Fibroblast of pulmonary artery (primary cell): ENCODE measurements around the gene CHMP6.
"Not testable (repeated sequence)": the region's sequence is repeated elsewhere in the genome, so short reads cannot be mapped to it uniquely, and the experiment has no call there.

Experiments used
- DNase-seq: peaks from one replicate; pipeline ENCODE4 v3.0.0-alpha.2; 2010; ENCODE audit warnings: low read depth
- H3K4me3 ChIP-seq: replicated peaks from 2 replicates; pipeline ENCODE4 v1.5.1; 2011; ENCODE audit warnings: low read depth, mild to moderate bottlenecking, control low read depth, low read length, moderate library complexity
- TF ChIP-seq, protein P1 (sequence below): IDR thresholded peaks from 2 replicates; pipeline ENCODE4 v1.5.1; 2011; ENCODE audit warnings: mild to moderate bottlenecking, control low read depth, low read length, inconsistent platforms; ENCODE audit errors: missing control alignments

Gene CHMP6

GRCh38 chr17:81029859-81030258, 38.2 kb downstream of the CHMP6 start:
- TF ChIP-seq, protein P1, sequence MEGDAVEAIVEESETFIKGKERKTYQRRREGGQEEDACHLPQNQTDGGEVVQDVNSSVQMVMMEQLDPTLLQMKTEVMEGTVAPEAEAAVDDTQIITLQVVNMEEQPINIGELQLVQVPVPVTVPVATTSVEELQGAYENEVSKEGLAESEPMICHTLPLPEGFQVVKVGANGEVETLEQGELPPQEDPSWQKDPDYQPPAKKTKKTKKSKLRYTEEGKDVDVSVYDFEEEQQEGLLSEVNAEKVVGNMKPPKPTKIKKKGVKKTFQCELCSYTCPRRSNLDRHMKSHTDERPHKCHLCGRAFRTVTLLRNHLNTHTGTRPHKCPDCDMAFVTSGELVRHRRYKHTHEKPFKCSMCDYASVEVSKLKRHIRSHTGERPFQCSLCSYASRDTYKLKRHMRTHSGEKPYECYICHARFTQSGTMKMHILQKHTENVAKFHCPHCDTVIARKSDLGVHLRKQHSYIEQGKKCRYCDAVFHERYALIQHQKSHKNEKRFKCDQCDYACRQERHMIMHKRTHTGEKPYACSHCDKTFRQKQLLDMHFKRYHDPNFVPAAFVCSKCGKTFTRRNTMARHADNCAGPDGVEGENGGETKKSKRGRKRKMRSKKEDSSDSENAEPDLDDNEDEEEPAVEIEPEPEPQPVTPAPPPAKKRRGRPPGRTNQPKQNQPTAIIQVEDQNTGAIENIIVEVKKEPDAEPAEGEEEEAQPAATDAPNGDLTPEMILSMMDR: no peak
- no peak for DNase-seq

GRCh38 chr17:81030312-81030711, 38.7 kb downstream of the CHMP6 start:
- not testable (repeated sequence) for DNase-seq, H3K4me3 ChIP-seq

More at GRCh38 chr17:81029859-81030258, 38.2 kb downstream of the CHMP6 start:
- H3K4me3 ChIP-seq: no peak overlapping the region

- TF ChIP-seq, protein P1: no peak
- peak; percentile 31 for DNase-seq
- H3K4me3 ChIP-seq: no peak overlapping the region
These were observed 39.3 kb downstream of the CHMP6 start for GRCh38 chr17:81030741-81031565.

- no peak overlapping the region for H3K4me3 ChIP-seq
- TF ChIP-seq, protein P1: no peak
- DNase-seq: no peak
These were observed 40.2 kb downstream of the CHMP6 start for GRCh38 chr17:81031566-81032550.

GRCh38 chr17:81032641-81033480, 41.2 kb downstream of the CHMP6 start:
- H3K4me3 ChIP-seq: no peak overlapping the region
- TF ChIP-seq, protein P1: no peak
- DNase-seq: no peak

GRCh38 chr17:81033535-81034167, 42.0 kb downstream of the CHMP6 start:
- peak overlapping the region; percentile 69 for H3K4me3 ChIP-seq
- no peak for DNase-seq
- TF ChIP-seq, protein P1: no peak
